GM23248 (cell line): ENCODE measurements around the gene RGCC. TPM values are rescaled to one million over a fixed set of nuclear protein-coding genes. Genes with fewer than 3 reads are reported as not detected.

ENCODE experiments used
- DNase-seq: peaks from one replicate; pipeline ENCODE4 v3.0.0-alpha.2; 2015
- H2AFZ ChIP-seq: fragments of 200-600 bp; sonication (generic); 2 replicates; pipeline ENCODE4 v1.6.1; 2016; ENCODE audit warnings: antibody characterized with exemption
- H3F3A ChIP-seq: fragments of 200-600 bp; sonication (generic); 2 replicates; pipeline ENCODE4 v1.6.1; 2016; ENCODE audit warnings: mild to moderate bottlenecking, antibody characterized with exemption, mixed run types; ENCODE audit not compliant: insufficient read depth
- H3K27ac ChIP-seq: fragments of 200-600 bp; sonication (generic); 2 replicates; pipeline ENCODE4 v1.5.1; 2016; ENCODE audit warnings: mild to moderate bottlenecking
- H3K27me3 ChIP-seq: fragments of 200-600 bp; sonication (generic); replicated peaks from 2 replicates; pipeline ENCODE4 v1.6.1; 2016; ENCODE audit warnings: mild to moderate bottlenecking; ENCODE audit not compliant: insufficient read depth
- H3K36me3 ChIP-seq: fragments of 200-600 bp; sonication (generic); 2 replicates; pipeline ENCODE4 v1.6.1; 2016; ENCODE audit warnings: low read depth, mild to moderate bottlenecking
- H3K4me1 ChIP-seq: fragments of 200-600 bp; sonication (generic); 2 replicates; pipeline ENCODE4 v1.6.1; 2016; ENCODE audit warnings: mild to moderate bottlenecking; ENCODE audit not compliant: insufficient read depth
- H3K4me2 ChIP-seq: fragments of 200-600 bp; sonication (generic); one replicate; pipeline ENCODE4 v1.6.1; 2016; ENCODE audit warnings: mild to moderate bottlenecking; ENCODE audit not compliant: unreplicated experiment
- H3K4me3 ChIP-seq: fragments of 200-600 bp; sonication (generic); 2 replicates; pipeline ENCODE4 v1.5.1; 2016; ENCODE audit warnings: mild to moderate bottlenecking
- H3K79me2 ChIP-seq: fragments of 200-600 bp; sonication (generic); 2 replicates; pipeline ENCODE4 v1.6.1; 2016; ENCODE audit warnings: mild to moderate bottlenecking; ENCODE audit not compliant: insufficient read depth
- H3K9ac ChIP-seq: fragments of 200-600 bp; sonication (generic); 2 replicates; pipeline ENCODE4 v1.6.1; 2016; ENCODE audit warnings: mild to moderate bottlenecking
- H3K9me2 ChIP-seq: fragments of 200-600 bp; sonication (generic); 2 replicates; pipeline ENCODE4 v1.6.1; 2016; ENCODE audit warnings: mixed run types, mild to moderate bottlenecking, moderate library complexity; ENCODE audit not compliant: insufficient read depth
- H3K9me3 ChIP-seq: fragments of 200-600 bp; sonication (generic); one replicate; pipeline ENCODE4 v1.6.1; 2017; ENCODE audit warnings: low read depth
- H4K20me1 ChIP-seq: fragments of 200-600 bp; sonication (generic); 2 replicates; pipeline ENCODE4 v1.6.0; 2016; ENCODE audit not compliant: insufficient read depth
- EZH2 ChIP-seq: fragments of 200-600 bp; sonication (generic); IDR thresholded peaks from 2 replicates; pipeline ENCODE4 v1.6.1; 2018; ENCODE audit warnings: antibody characterized with exemption, mild to moderate bottlenecking; ENCODE audit not compliant: insufficient read depth, poor library complexity, severe bottlenecking
- EZH2phosphoT487 ChIP-seq: fragments of 200-600 bp; sonication (generic); IDR thresholded peaks from 2 replicates; pipeline ENCODE4 v1.6.1; 2018; ENCODE audit warnings: antibody characterized with exemption, moderate library complexity, mild to moderate bottlenecking, low read depth; ENCODE audit not compliant: insufficient read depth
- WGBS, 2 experiments: methylation state at CpG; one replicate each; pipeline ENCODE4 v1.1.6; 2015 to 2017; ENCODE audit warnings: low lambda C conversion rate in 2 of 2, low coverage in 1 of 2; ENCODE audit errors: missing lambda C conversion rate in 2 of 2; 5-methylcytosine and 5-hydroxymethylcytosine counted together
- in situ Hi-C: fragments of 300-500 bp; cut with MboI; formaldehyde crosslinking; loops from 2 replicates; pipeline ENCODE4 v1.15.0; 2020
- polyA plus RNA-seq: library from polyadenylated mRNA; unstranded; fragments of >200 nt; fragmentation: Nextera tagmentation; extraction: Ambion mirVana; gene quantifications from 2 replicates; pipeline ENCODE4 v1.2.1, GENCODE V29; 2016
- total RNA-seq: library from RNA; depleted of rRNA; stranded (reverse); fragments of >200 nt; shearing (Covaris generic); gene quantifications from 2 replicates; pipeline ENCODE4 v1.2.3, GENCODE V29; 2014

The RGCC gene
- total and polyA plus RNA-seq, 2 experiments from 2014 or later, result 33.3 to 40.6 TPM

- no peak overlapping the region for H3K4me3 ChIP-seq
- H4K20me1 ChIP-seq, result no peaks in the 10 kb centered on the region
- H3K4me2 ChIP-seq, result no peak overlapping the region
- no peaks in the 10 kb centered on the region for H3K27me3 ChIP-seq
- H3K4me1 ChIP-seq, result no peaks in the 10 kb centered on the region
- TF ChIP-seq EZH2phosphoT487 (no peak), EZH2 (no peak)
- no peak overlapping the region for H3K9ac ChIP-seq
- no peak overlapping the region for H2AFZ ChIP-seq
- WGBS, 2 experiments, result 79 to 81% methylated on average over 3 of the region's 3 CpGs
- no peaks in the 10 kb centered on the region for H3K9me2 ChIP-seq
- DNase-seq, result no peak
- no peaks in the 10 kb centered on the region for H3F3A ChIP-seq
- H3K9me3 ChIP-seq, result no peaks in the 10 kb centered on the region
- H3K36me3 ChIP-seq, result no peaks in the 10 kb centered on the region
- no peaks in the 10 kb centered on the region for H3K79me2 ChIP-seq
- in situ Hi-C loops, result no loop called here
- no peak overlapping the region for H3K27ac ChIP-seq
Observed at GRCh38 chr13:41490371-41491015, 33.1 kb downstream of the RGCC start.

GRCh38 chr13:41491436-41491835 is 34.1 kb downstream of the RGCC start:
- H2AFZ ChIP-seq, result no peak overlapping the region
- no peaks in the 10 kb centered on the region for H4K20me1 ChIP-seq
- in situ Hi-C loops, result no loop called here
- no peaks in the 10 kb centered on the region for H3F3A ChIP-seq
- no peak overlapping the region for H3K4me2 ChIP-seq
- no peak overlapping the region for H3K4me3 ChIP-seq
- H3K9me2 ChIP-seq, result no peaks in the 10 kb centered on the region
- no peaks in the 10 kb centered on the region for H3K27me3 ChIP-seq
- DNase-seq, result no peak
- H3K79me2 ChIP-seq, result no peaks in the 10 kb centered on the region
- H3K9me3 ChIP-seq, result no peaks in the 10 kb centered on the region
- H3K4me1 ChIP-seq, result peaks cover 3% of the 10 kb centered on the region
- no peaks in the 10 kb centered on the region for H3K36me3 ChIP-seq
- no peak overlapping the region for H3K27ac ChIP-seq
- H3K9ac ChIP-seq, result no peak overlapping the region
- TF ChIP-seq EZH2 (no peak), EZH2phosphoT487 (no peak)

- H4K20me1 ChIP-seq, result no peaks in the 10 kb centered on the region
- H3F3A ChIP-seq, result no peaks in the 10 kb centered on the region
- no peak for DNase-seq
- H2AFZ ChIP-seq, result no peak overlapping the region
- no peaks in the 10 kb centered on the region for H3K9me3 ChIP-seq
- in situ Hi-C loops, result no loop called here
- H3K9ac ChIP-seq, result no peak overlapping the region
- no peaks in the 10 kb centered on the region for H3K36me3 ChIP-seq
- no peak overlapping the region for H3K27ac ChIP-seq
- no peaks in the 10 kb centered on the region for H3K79me2 ChIP-seq
- H3K27me3 ChIP-seq, result no peaks in the 10 kb centered on the region
- no peak overlapping the region for H3K4me3 ChIP-seq
- TF ChIP-seq EZH2phosphoT487, result no peak
- TF ChIP-seq EZH2, result no peak
- peaks cover 5% of the 10 kb centered on the region for H3K4me1 ChIP-seq
- H3K4me2 ChIP-seq, result no peak overlapping the region
- no peaks in the 10 kb centered on the region for H3K9me2 ChIP-seq
- 72 to 76% methylated on average over 4 of the region's 4 CpGs for WGBS, 2 experiments
Observed at GRCh38 chr13:41492432-41493260, 35.3 kb downstream of the RGCC start.

GRCh38 chr13:41494202-41494601 is 36.9 kb downstream of the RGCC start:
- Histone ChIP-seq H3K36me3 (no peaks in the 10 kb centered on the region), H3K79me2 (no peaks in the 10 kb centered on the region), H3K9ac (no peak overlapping the region), H3K9me2 (no peaks in the 10 kb centered on the region), H4K20me1 (no peaks in the 10 kb centered on the region), H3K27me3 (no peaks in the 10 kb centered on the region), H2AFZ (no peak overlapping the region), H3K4me3 (no peak overlapping the region), H3K27ac (no peak overlapping the region), H3K4me1 (peaks cover 5% of the 10 kb centered on the region), H3F3A (no peaks in the 10 kb centered on the region), H3K4me2 (no peak overlapping the region), H3K9me3 (no peaks in the 10 kb centered on the region)
- in situ Hi-C loops, result no loop called here
- 82% methylated on average over 6 of the region's 6 CpGs for WGBS, 2 experiments
- TF ChIP-seq EZH2, result no peak
- no peak for TF ChIP-seq EZH2phosphoT487
- no peak for DNase-seq
